HG03439 (cell line): Measurements from ENCODE around the gene PHOX2A.

Experiments used
- ATAC-seq: cut with Tn5 transposase; IDR thresholded peaks from one replicate; pipeline ENCODE4 v1.9.1; 2021; ENCODE audit warnings: mild to moderate bottlenecking, moderate library complexity; ENCODE audit not compliant: unreplicated experiment

Gene PHOX2A

GRCh38 chr11:72189455-72190250, 54.3 kb downstream of the PHOX2A start:
- no peak for ATAC-seq
